Loucy (cell line): ENCODE results near the gene DGKB.

ENCODE experiments used
- CTCF ChIP-seq: fragments of 200-600 bp; sonication (generic); conservative IDR thresholded peaks from 2 replicates; pipeline ENCODE4 v1.5.1; 2014; ENCODE audit warnings: mild to moderate bottlenecking, antibody characterized with exemption, low read length
- EZH2phosphoT487 ChIP-seq: fragments of 200-600 bp; IDR thresholded peaks from 2 replicates; pipeline ENCODE4 v1.6.1; 2018; ENCODE audit warnings: antibody characterized with exemption, mild to moderate bottlenecking, moderate library complexity, borderline replicate concordance

GRCh38 chr7:14414274-14414986 is 488.1 kb downstream of the DGKB start:
- TF ChIP-seq CTCF (no peak), EZH2phosphoT487 (no peak)
